ENCODE data around the gene ECI1. TPM values are rescaled to one million over a fixed set of nuclear protein-coding genes. Genes with fewer than 3 reads are reported as not detected.

ECI1 gene
- total and polyA plus RNA-seq, 2 of the 13 experiments (the other 11 are each of a cell fraction or from before 2014, with no cell fraction given): 82.0 to 102 TPM

DNA sequence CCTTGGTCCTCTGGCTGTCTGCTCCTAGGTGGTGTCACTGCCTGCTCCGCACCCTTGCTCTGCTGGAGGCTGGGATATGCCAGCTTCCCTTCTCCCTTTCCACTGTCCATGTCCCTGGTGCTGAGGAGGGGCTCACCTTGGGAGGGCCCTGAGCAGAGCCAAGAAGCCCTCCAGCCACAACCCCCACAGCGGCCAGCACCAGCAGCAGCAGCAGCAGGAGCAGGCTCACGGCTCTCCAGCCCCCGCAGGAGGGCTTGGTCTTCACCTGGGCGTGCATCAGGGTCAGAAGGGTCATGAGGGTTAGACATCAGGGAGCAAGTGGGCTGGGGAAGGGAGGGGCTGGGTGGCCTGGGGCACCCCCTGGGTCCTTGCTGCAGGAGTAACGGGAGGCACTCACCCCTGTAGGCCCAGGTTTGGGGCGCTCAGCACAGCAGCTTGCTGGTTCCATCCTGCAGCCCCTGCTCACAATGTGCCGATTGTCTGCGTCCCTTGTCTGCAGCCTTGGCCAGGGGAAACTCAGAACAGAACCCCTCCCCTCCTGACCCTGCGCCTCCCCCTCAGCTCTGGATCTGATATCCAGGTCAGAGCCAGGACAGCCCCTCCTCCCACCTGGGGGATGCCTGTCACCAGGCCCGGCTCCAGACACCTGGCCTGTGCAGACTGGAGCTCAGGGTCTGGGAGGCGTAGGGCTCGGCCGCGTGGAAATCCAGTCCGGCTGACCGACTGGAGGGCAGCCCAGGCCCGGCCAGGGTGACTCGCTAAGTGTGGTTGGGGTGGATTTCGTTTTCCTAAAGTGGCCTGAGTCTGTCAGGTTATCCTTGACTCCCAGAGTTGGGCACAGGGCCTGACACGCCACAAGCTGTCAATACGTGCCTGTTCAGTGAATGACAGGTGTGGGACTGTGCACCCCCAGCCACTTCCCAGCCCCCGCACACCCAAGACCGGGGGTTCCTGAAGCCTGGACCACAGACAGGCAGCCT lies 40.7 kb downstream of the ECI1 start, which contains the start of gene BRICD5 (continued):
- TF ChIP-seq FUBP1 (CRISPR knock-in tag; IDR thresholded peaks at IDR 0.05; ENCODE audit: borderline replicate concordance): no peak
- no peak for TF ChIP-seq ATM (IDR thresholded peaks at IDR 0.05; ENCODE audit: borderline replicate concordance)
- no peak for TF ChIP-seq ZFP36 (IDR thresholded peaks at IDR 0.05; ENCODE audit: borderline replicate concordance, low read depth, low read length, partially characterized antibody)
- peak; percentile 42; the same call in 1 of the 2 replicates for TF ChIP-seq PAXIP1 (CRISPR knock-in tag; conservative IDR thresholded peaks at IDR 0.05)
- no peak for TF ChIP-seq ZNF33B (CRISPR knock-in tag; IDR thresholded peaks at IDR 0.05)
- TF ChIP-seq ZNF33A (CRISPR knock-in tag; IDR thresholded peaks at IDR 0.05; ENCODE audit: borderline replicate concordance): no peak
- TF ChIP-seq ZBTB21 (CRISPR knock-in tag; IDR thresholded peaks at IDR 0.05): no peak
- TF ChIP-seq IRX3 (CRISPR knock-in tag; IDR thresholded peaks at IDR 0.05; ENCODE audit: borderline replicate concordance, low read depth): no peak
- TF ChIP-seq ZNF230 (CRISPR knock-in tag; IDR thresholded peaks at IDR 0.05): 0 out of 2 replicates have a peak, but pooled peaks have one; percentile 12
- TF ChIP-seq XBP1 (CRISPR knock-in tag; IDR thresholded peaks at IDR 0.05): no peak
- TF ChIP-seq ZBTB34 (CRISPR knock-in tag; IDR thresholded peaks at IDR 0.05): peak; percentile 48; the same call in 1 of the 2 replicates
- no peak for TF ChIP-seq KAT2B (IDR thresholded peaks at IDR 0.05; ENCODE audit: borderline replicate concordance, low read depth, low read length)
- no peak for TF ChIP-seq KLF11 (CRISPR knock-in tag; IDR thresholded peaks at IDR 0.05)
- TF ChIP-seq JARID2 (CRISPR knock-in tag; IDR thresholded peaks at IDR 0.05; ENCODE audit: insufficient replicate concordance): no peak
- TF ChIP-seq NFE2L2 (IDR thresholded peaks at IDR 0.05; ENCODE audit: low read length): no peak
- TF ChIP-seq CEBPG (CRISPR knock-in tag; IDR thresholded peaks at IDR 0.05): no peak
- no peak for TF ChIP-seq IKZF4 (CRISPR knock-in tag; IDR thresholded peaks at IDR 0.05; ENCODE audit: borderline replicate concordance, low read depth, not compliant biosample characterization)
- no peak for TF ChIP-seq ZNF597 (CRISPR knock-in tag; IDR thresholded peaks at IDR 0.05)

Data from HepG2 (cell line).